A549 (cell line): ENCODE results near the gene SAG. TPM values are rescaled to one million over a fixed set of nuclear protein-coding genes. Genes with fewer than 3 reads are reported as not detected.

Experiments
- CBX2 ChIP-seq: fragments of 200-600 bp; sonication (generic); IDR thresholded peaks from 2 replicates; pipeline ENCODE4 v1.6.1; 2016; ENCODE audit warnings: low read depth, mild to moderate bottlenecking, borderline replicate concordance
- CEBPB ChIP-seq, 2 experiments: fragments of >200 bp in 1 of 2; sonication (Bioruptor Twin) in 1 of 2; formaldehyde crosslinking in 1 of 2; IDR thresholded peaks; 2 replicates each; pipeline ENCODE4 v1.6.1; 2012 to 2016
- CHD2 ChIP-seq: fragments of 150-350 bp; IDR thresholded peaks from 2 replicates; pipeline ENCODE4 v1.6.1; 2014; ENCODE audit warnings: low read length; ENCODE audit not compliant: partially characterized antibody
- CHD4 ChIP-seq: fragments of 200-600 bp; sonication (generic); IDR thresholded peaks from 2 replicates; pipeline ENCODE4 v1.6.1; 2016; ENCODE audit warnings: antibody characterized with exemption, mild to moderate bottlenecking, borderline replicate concordance
- EP300 ChIP-seq, 2 experiments: fragments of >200 bp; sonication (Bioruptor Twin); formaldehyde crosslinking; IDR thresholded peaks; 2 replicates in 1 of 2; 3 replicates in 1 of 2; pipeline ENCODE4 v1.6.1; 2016 to 2017
- FOSB ChIP-seq: fragments of 250-450 bp; sonication (Bioruptor Pico); IDR thresholded peaks from 2 replicates; pipeline ENCODE4 v1.5.0; 2020; ENCODE audit warnings: mild to moderate bottlenecking, moderate library complexity
- FOSL2 ChIP-seq, 2 experiments: fragments of 450-650 bp in 1 of 2; fragments of >200 bp in 1 of 2; sonication (Bioruptor Twin) in 1 of 2; formaldehyde crosslinking; IDR thresholded peaks; 2 replicates each; pipeline versions ENCODE4 v1.5.0 to v1.6.1; 2016 to 2020; ENCODE audit warnings: mild to moderate bottlenecking in 1 of 2, moderate library complexity in 1 of 2
- FOXS1 ChIP-seq: fragments of 250-450 bp; sonication (Bioruptor Pico); IDR thresholded peaks from 2 replicates; pipeline ENCODE4 v1.5.0; 2020; ENCODE audit warnings: mild to moderate bottlenecking, moderate library complexity
- GATA3 ChIP-seq: IDR thresholded peaks from 2 replicates; pipeline ENCODE4 v1.6.1; 2012; ENCODE audit warnings: borderline replicate concordance
- HEYL ChIP-seq: fragments of 250-450 bp; sonication (Bioruptor Pico); IDR thresholded peaks from 2 replicates; pipeline ENCODE4 v1.8.0; 2021; ENCODE audit warnings: mild to moderate bottlenecking, moderate library complexity
- HOXA7 ChIP-seq: fragments of 250-450 bp; sonication (Bioruptor Pico); IDR thresholded peaks from 2 replicates; pipeline ENCODE4 v1.5.0; 2020; ENCODE audit warnings: mild to moderate bottlenecking, moderate library complexity
- JUN ChIP-seq, 2 experiments: fragments of >200 bp; sonication (Bioruptor Twin); formaldehyde crosslinking; IDR thresholded peaks; 2 replicates in 1 of 2; 3 replicates in 1 of 2; pipeline ENCODE4 v1.6.1; 2016 to 2017
- MAFK ChIP-seq: fragments of 450-650 bp; IDR thresholded peaks from 2 replicates; pipeline ENCODE4 v1.6.1; 2014; ENCODE audit not compliant: partially characterized antibody
- MYC ChIP-seq: IDR thresholded peaks from 2 replicates; pipeline ENCODE4 v1.6.1; 2012; ENCODE audit warnings: mild to moderate bottlenecking, inconsistent platforms, low read length, improper control_type of control experiment, borderline replicate concordance
- NR3C1 ChIP-seq: fragments of >200 bp; sonication (Bioruptor Twin); formaldehyde crosslinking; IDR thresholded peaks from 3 replicates; pipeline ENCODE4 v1.6.1; 2017
- RARB ChIP-seq: fragments of 250-450 bp; sonication (Bioruptor Pico); IDR thresholded peaks from 2 replicates; pipeline ENCODE4 v1.8.0; 2021; ENCODE audit warnings: mild to moderate bottlenecking, moderate library complexity
- RFX5 ChIP-seq: fragments of 450-650 bp; IDR thresholded peaks from 2 replicates; pipeline ENCODE4 v1.7.1; 2014; ENCODE audit warnings: antibody characterized with exemption, mild to moderate bottlenecking, moderate library complexity
- RNF2 ChIP-seq: fragments of 200-600 bp; sonication (generic); IDR thresholded peaks from 2 replicates; pipeline ENCODE4 v1.6.1; 2016; ENCODE audit warnings: low read depth, mild to moderate bottlenecking, antibody characterized with exemption, moderate library complexity, borderline replicate concordance
- SMC3 ChIP-seq: fragments of >200 bp; sonication (Bioruptor Twin); formaldehyde crosslinking; IDR thresholded peaks from 3 replicates; pipeline ENCODE4 v1.6.1; 2018; ENCODE audit warnings: inconsistent platforms
- SREBF2 ChIP-seq: fragments of 450-650 bp; IDR thresholded peaks from 2 replicates; pipeline ENCODE4 v1.6.1; 2014; ENCODE audit warnings: mild to moderate bottlenecking, moderate library complexity
- TP53 ChIP-seq: fragments of 250-450 bp; sonication (Bioruptor Pico); IDR thresholded peaks from 2 replicates; pipeline ENCODE4 v1.5.0; 2021; ENCODE audit warnings: mild to moderate bottlenecking, moderate library complexity
- ZC3H11A ChIP-seq: fragments of 450-650 bp; IDR thresholded peaks from 2 replicates; pipeline ENCODE4 v1.6.1; 2014; ENCODE audit warnings: antibody characterized with exemption, mild to moderate bottlenecking
- ZSCAN20 ChIP-seq: fragments of 250-450 bp; sonication (Bioruptor Pico); IDR thresholded peaks from 2 replicates; pipeline ENCODE4 v1.8.0; 2022; ENCODE audit warnings: mild to moderate bottlenecking, moderate library complexity
- polyA plus RNA-seq, 4 experiments: library from polyadenylated mRNA; depleted of rRNA in 3 of 4; stranded (reverse); fragments of >200 nt; fragmentation: RNase III in 1 of 4; extraction: RNeasy Plus Mini Kit Qiagen cat#74134 plus additional on column Dnase treatment in 1 of 4; gene quantifications; 2 replicates in 3 of 4; 3 replicates in 1 of 4; pipeline ENCODE4 v1.2.3, GENCODE V29; 2011 to 2017
- TF ChIP-seq, protein P1 (sequence below): IDR thresholded peaks from 2 replicates; pipeline ENCODE4 v1.6.1; 2012
- TF ChIP-seq, protein P2 (sequence below): fragments of 200-600 bp; sonication (generic); IDR thresholded peaks from 2 replicates; pipeline ENCODE4 v1.6.1; 2016; ENCODE audit warnings: antibody characterized with exemption, mild to moderate bottlenecking, moderate library complexity
- TF ChIP-seq, protein P3 (sequence below): fragments of 450-650 bp; IDR thresholded peaks from 2 replicates; pipeline ENCODE4 v1.6.1; 2014; ENCODE audit warnings: antibody characterized with exemption
- TF ChIP-seq, protein P4 (sequence below): IDR thresholded peaks from 2 replicates; pipeline ENCODE4 v1.6.1; 2012
- TF ChIP-seq, protein P5 (sequence below): fragments of 250-450 bp; sonication (Bioruptor Pico); IDR thresholded peaks from 2 replicates; pipeline ENCODE4 v1.5.0; 2020; ENCODE audit warnings: low read depth, mild to moderate bottlenecking, moderate library complexity

The SAG gene
- polyA plus RNA-seq, 2 of the 4 experiments (the other 2 are of a cell fraction) = not detected

DNA sequence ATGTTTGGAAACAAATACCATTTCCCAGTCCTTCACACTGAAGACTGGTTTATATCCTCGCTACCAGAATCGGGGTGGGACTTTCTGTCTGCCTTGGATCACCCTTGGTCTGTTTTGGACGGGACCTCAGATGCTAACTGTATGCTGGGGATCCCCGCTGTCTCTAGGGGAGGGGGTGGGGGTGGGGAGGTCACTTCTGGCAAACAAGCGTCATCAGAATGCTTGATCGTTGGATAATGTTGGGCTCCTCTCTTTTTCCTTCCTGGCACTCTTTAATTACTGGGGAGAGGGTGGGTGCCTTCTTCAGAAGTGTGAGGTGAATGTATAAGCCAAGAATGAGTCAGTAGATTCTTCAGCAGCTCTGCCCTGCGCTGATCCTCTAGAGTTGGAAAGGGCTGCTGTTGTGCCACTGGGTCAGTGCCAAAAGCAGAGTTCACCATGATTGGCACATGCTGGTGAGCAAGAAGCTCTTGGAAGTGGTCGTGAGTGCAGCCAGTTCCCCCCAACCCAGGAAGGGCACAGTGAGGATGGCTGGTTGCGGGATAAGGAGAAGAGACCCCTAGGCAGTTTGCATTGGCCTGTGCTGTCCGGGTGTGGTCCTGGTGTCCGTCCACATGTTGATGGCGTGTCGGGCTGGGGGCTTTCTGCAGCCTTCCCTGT is 78.9 kb downstream of the SAG start (continued):
- TF ChIP-seq, protein P1, sequence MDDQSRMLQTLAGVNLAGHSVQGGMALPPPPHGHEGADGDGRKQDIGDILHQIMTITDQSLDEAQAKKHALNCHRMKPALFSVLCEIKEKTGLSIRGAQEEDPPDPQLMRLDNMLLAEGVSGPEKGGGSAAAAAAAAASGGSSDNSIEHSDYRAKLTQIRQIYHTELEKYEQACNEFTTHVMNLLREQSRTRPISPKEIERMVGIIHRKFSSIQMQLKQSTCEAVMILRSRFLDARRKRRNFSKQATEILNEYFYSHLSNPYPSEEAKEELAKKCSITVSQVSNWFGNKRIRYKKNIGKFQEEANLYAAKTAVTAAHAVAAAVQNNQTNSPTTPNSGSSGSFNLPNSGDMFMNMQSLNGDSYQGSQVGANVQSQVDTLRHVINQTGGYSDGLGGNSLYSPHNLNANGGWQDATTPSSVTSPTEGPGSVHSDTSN = 0 out of 2 replicates have a peak, but pooled peaks have one; percentile 36
- TF ChIP-seq RARB (CRISPR knock-in tag) (no peak), MYC (no peak), CHD4 (no peak), CHD2 (no peak), ZSCAN20 (no peak), EP300 (IDR thresholded peaks at IDR 0.05) (peak; percentile 33 to 85; a peak in 3 of 5 replicates), FOXS1 (CRISPR knock-in tag) (no peak), FOSB (CRISPR knock-in tag) (no peak), JUN (IDR thresholded peaks at IDR 0.05) (peak in 1 of 2 experiments; percentile 55; a peak in 3 of 5 replicates), HEYL (no peak), SREBF2 (no peak), TP53 (CRISPR knock-in tag) (no peak), FOSL2 (IDR thresholded peaks at IDR 0.05) (peak; percentile 50), FOSL2 (CRISPR knock-in tag; IDR thresholded peaks at IDR 0.05) (peak; percentile 51), RFX5 (no peak), RNF2 (no peak), SMC3 (no peak), NR3C1 (no peak), CBX2 (no peak), GATA3 (peak; percentile 58; the same call in 1 of the 2 replicates), CEBPB (IDR thresholded peaks at IDR 0.05) (no peak), ZC3H11A (no peak), MAFK (peak; percentile 22), HOXA7 (CRISPR knock-in tag) (0 out of 2 replicates have a peak, but pooled peaks have one; percentile 22)
- TF ChIP-seq, protein P2, sequence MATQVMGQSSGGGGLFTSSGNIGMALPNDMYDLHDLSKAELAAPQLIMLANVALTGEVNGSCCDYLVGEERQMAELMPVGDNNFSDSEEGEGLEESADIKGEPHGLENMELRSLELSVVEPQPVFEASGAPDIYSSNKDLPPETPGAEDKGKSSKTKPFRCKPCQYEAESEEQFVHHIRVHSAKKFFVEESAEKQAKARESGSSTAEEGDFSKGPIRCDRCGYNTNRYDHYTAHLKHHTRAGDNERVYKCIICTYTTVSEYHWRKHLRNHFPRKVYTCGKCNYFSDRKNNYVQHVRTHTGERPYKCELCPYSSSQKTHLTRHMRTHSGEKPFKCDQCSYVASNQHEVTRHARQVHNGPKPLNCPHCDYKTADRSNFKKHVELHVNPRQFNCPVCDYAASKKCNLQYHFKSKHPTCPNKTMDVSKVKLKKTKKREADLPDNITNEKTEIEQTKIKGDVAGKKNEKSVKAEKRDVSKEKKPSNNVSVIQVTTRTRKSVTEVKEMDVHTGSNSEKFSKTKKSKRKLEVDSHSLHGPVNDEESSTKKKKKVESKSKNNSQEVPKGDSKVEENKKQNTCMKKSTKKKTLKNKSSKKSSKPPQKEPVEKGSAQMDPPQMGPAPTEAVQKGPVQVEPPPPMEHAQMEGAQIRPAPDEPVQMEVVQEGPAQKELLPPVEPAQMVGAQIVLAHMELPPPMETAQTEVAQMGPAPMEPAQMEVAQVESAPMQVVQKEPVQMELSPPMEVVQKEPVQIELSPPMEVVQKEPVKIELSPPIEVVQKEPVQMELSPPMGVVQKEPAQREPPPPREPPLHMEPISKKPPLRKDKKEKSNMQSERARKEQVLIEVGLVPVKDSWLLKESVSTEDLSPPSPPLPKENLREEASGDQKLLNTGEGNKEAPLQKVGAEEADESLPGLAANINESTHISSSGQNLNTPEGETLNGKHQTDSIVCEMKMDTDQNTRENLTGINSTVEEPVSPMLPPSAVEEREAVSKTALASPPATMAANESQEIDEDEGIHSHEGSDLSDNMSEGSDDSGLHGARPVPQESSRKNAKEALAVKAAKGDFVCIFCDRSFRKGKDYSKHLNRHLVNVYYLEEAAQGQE = no peak
- TF ChIP-seq, protein P3, sequence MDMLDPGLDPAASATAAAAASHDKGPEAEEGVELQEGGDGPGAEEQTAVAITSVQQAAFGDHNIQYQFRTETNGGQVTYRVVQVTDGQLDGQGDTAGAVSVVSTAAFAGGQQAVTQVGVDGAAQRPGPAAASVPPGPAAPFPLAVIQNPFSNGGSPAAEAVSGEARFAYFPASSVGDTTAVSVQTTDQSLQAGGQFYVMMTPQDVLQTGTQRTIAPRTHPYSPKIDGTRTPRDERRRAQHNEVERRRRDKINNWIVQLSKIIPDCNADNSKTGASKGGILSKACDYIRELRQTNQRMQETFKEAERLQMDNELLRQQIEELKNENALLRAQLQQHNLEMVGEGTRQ = no peak
- TF ChIP-seq, protein P4, sequence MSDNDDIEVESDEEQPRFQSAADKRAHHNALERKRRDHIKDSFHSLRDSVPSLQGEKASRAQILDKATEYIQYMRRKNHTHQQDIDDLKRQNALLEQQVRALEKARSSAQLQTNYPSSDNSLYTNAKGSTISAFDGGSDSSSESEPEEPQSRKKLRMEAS = peak; percentile 71
- TF ChIP-seq, protein P5, sequence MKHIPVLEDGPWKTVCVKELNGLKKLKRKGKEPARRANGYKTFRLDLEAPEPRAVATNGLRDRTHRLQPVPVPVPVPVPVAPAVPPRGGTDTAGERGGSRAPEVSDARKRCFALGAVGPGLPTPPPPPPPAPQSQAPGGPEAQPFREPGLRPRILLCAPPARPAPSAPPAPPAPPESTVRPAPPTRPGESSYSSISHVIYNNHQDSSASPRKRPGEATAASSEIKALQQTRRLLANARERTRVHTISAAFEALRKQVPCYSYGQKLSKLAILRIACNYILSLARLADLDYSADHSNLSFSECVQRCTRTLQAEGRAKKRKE (CRISPR knock-in tag) = no peak
